Subcutaneous abdominal adipose tissue (tissue), 5 donors: ENCODE measurements around the gene RGS13.

ENCODE experiments used
- H3K27ac ChIP-seq: one replicate; pipeline ENCODE4 v1.7.0; 2013; ENCODE audit warnings: low read depth, mild to moderate bottlenecking, inconsistent platforms, low read length, moderate library complexity
- H3K27me3 ChIP-seq, 5 donors: one replicate each; pipeline ENCODE4 v1.7.0; 2013; ENCODE audit warnings: low read length in 5 of 5, inconsistent platforms in 1 of 5; ENCODE audit not compliant: control insufficient read depth in 5 of 5, insufficient read depth in 4 of 5
- H3K36me3 ChIP-seq, 5 donors: one replicate each; pipeline ENCODE4 v1.7.0; 2013; ENCODE audit warnings: low read length in 5 of 5; ENCODE audit not compliant: control insufficient read depth in 5 of 5, insufficient read depth in 5 of 5
- H3K4me1 ChIP-seq, 5 donors: one replicate each; pipeline ENCODE4 v1.7.0; 2013; ENCODE audit warnings: low read length in 5 of 5, mild to moderate bottlenecking in 3 of 5, moderate library complexity in 1 of 5; ENCODE audit not compliant: control insufficient read depth in 5 of 5, insufficient read depth in 5 of 5
- H3K4me3 ChIP-seq, 5 donors: one replicate each; pipeline ENCODE4 v1.7.0; 2013; ENCODE audit warnings: low read length in 5 of 5, low read depth in 1 of 5
- H3K9ac ChIP-seq, 5 donors: one replicate each; pipeline ENCODE4 v1.7.0; 2013; ENCODE audit warnings: low read length in 5 of 5, mild to moderate bottlenecking in 4 of 5, moderate library complexity in 3 of 5
- H3K9me3 ChIP-seq, 5 donors: one replicate each; pipeline ENCODE4 v1.7.0; 2013; ENCODE audit warnings: low read length in 5 of 5; ENCODE audit not compliant: control insufficient read depth in 5 of 5
- donor health status: healthy.
- donor health status: healthy.
- donor health status: healthy.
- donor health status: healthy.
- donor health status: healthy.

Gene RGS13, protein sequence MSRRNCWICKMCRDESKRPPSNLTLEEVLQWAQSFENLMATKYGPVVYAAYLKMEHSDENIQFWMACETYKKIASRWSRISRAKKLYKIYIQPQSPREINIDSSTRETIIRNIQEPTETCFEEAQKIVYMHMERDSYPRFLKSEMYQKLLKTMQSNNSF

GRCh38 chr1:192635939-192636338 lies at the start of gene RGS13:
RGS13 (plus strand) TSS chr1:192636147; CDS start chr1:192644335, 8,188 bp downstream.
- H3K4me3 ChIP-seq, result no peak within 1 kb of the TSS
- no peaks in the 10 kb centered on the region for H3K4me1 ChIP-seq
- no peak within 1 kb of the TSS for H3K9ac ChIP-seq
- no peaks in the 10 kb centered on the region for H3K27me3 ChIP-seq
- H3K36me3 ChIP-seq, result no peaks in the 10 kb centered on the region
- H3K27ac ChIP-seq, result no peak within 1 kb of the TSS
- H3K9me3 ChIP-seq, result no peaks in the 10 kb centered on the region

GRCh38 chr1:192587386-192588266 lies 48.3 kb upstream of the RGS13 start:
- Histone ChIP-seq H3K36me3 (no peaks in the 10 kb centered on the region), H3K9me3 (no peaks in the 10 kb centered on the region), H3K9ac (no peak overlapping the region), H3K4me1 (no peaks in the 10 kb centered on the region), H3K27me3 (no peaks in the 10 kb centered on the region), H3K27ac (no peak overlapping the region), H3K4me3 (no peak overlapping the region)

GRCh38 chr1:192588546-192588945 lies 47.4 kb upstream of the RGS13 start:
- H3K27me3 ChIP-seq, result no peaks in the 10 kb centered on the region
- no peaks in the 10 kb centered on the region for H3K36me3 ChIP-seq
- H3K27ac ChIP-seq, result no peak overlapping the region
- H3K4me3 ChIP-seq, result no peak overlapping the region
- no peaks in the 10 kb centered on the region for H3K4me1 ChIP-seq
- no peak overlapping the region for H3K9ac ChIP-seq
- no peaks in the 10 kb centered on the region for H3K9me3 ChIP-seq

GRCh38 chr1:192589813-192590212 lies 46.1 kb upstream of the RGS13 start:
- H3K27me3 ChIP-seq, result no peaks in the 10 kb centered on the region
- H3K36me3 ChIP-seq, result no peaks in the 10 kb centered on the region
- H3K9me3 ChIP-seq, result no peaks in the 10 kb centered on the region
- H3K4me3 ChIP-seq, result no peak overlapping the region
- no peak overlapping the region for H3K27ac ChIP-seq
- no peaks in the 10 kb centered on the region for H3K4me1 ChIP-seq
- H3K9ac ChIP-seq, result no peak overlapping the region

- Histone ChIP-seq H3K4me3 (no peak overlapping the region), H3K36me3 (no peaks in the 10 kb centered on the region), H3K9me3 (no peaks in the 10 kb centered on the region), H3K27me3 (no peaks in the 10 kb centered on the region), H3K27ac (no peak overlapping the region), H3K4me1 (no peaks in the 10 kb centered on the region), H3K9ac (no peak overlapping the region)
Measured at GRCh38 chr1:192592517-192592916, 43.4 kb upstream of the RGS13 start.

GRCh38 chr1:192592981-192593708 lies 42.8 kb upstream of the RGS13 start:
- no peaks in the 10 kb centered on the region for H3K36me3 ChIP-seq
- no peak overlapping the region for H3K27ac ChIP-seq

GRCh38 chr1:192595299-192595698 lies 40.6 kb upstream of the RGS13 start:
- Histone ChIP-seq H3K27me3 (no peaks in the 10 kb centered on the region), H3K36me3 (no peaks in the 10 kb centered on the region), H3K4me3 (no peak overlapping the region), H3K9me3 (no peaks in the 10 kb centered on the region), H3K4me1 (no peaks in the 10 kb centered on the region), H3K9ac (no peak overlapping the region), H3K27ac (no peak overlapping the region)

More at GRCh38 chr1:192592981-192593708, 42.8 kb upstream of the RGS13 start:
- Histone ChIP-seq H3K9me3 (no peaks in the 10 kb centered on the region), H3K27me3 (no peaks in the 10 kb centered on the region), H3K4me1 (no peaks in the 10 kb centered on the region), H3K4me3 (no peak overlapping the region), H3K9ac (no peak overlapping the region)

DNA sequence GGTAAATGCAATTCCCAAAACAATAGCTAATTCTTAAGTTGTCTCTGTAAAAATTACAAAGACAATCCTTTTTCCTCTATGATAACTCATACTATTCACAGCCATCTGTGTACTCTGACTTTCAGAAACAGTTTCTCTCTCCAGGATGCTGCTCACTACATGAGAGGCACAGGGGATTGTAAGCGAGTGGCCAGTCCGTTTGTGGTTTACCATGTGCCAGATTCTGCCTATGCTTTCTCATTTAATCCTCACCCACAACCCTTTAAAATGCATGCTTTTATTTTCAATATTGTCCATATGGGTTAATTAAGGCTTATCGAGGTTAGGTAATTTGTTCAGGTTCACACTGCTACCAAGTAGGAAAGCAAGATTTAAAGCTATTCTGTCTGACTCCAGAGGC lies 37.4 kb upstream of the RGS13 start:
- Histone ChIP-seq H3K9ac (no peak overlapping the region), H3K9me3 (no peaks in the 10 kb centered on the region)

GRCh38 chr1:192600275-192600674 lies 35.7 kb upstream of the RGS13 start:
- H3K4me1 ChIP-seq, result no peaks in the 10 kb centered on the region

More for the DNA sequence above, 37.4 kb upstream of the RGS13 start:
- Histone ChIP-seq H3K27ac (no peak overlapping the region), H3K36me3 (no peaks in the 10 kb centered on the region), H3K27me3 (no peaks in the 10 kb centered on the region), H3K4me1 (no peaks in the 10 kb centered on the region), H3K4me3 (no peak overlapping the region)

DNA sequence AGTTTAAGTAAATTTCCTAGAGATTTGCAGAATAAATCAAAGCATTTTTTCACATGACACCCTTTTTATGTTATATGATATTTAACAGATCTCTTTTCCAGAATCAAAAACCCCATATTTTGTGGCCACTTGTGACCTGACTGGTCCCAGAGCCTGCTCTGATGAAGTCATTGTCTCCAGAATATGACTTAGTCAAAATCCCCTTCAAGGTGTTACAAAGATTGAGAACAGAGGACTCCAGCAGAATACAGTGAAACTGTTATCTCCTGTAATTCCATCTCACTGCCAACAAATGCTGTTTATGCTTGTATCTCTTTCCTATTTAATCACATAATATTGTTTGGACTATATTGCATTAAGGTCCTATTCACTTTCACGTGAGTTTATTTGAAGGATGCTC lies 34.8 kb upstream of the RGS13 start:
- Histone ChIP-seq H3K4me1 (no peaks in the 10 kb centered on the region), H3K27me3 (no peaks in the 10 kb centered on the region), H3K9ac (no peak overlapping the region), H3K4me3 (no peak overlapping the region), H3K36me3 (no peaks in the 10 kb centered on the region), H3K9me3 (no peaks in the 10 kb centered on the region), H3K27ac (no peak overlapping the region)

More at GRCh38 chr1:192600275-192600674, 35.7 kb upstream of the RGS13 start:
- no peaks in the 10 kb centered on the region for H3K36me3 ChIP-seq
- no peaks in the 10 kb centered on the region for H3K27me3 ChIP-seq
- no peaks in the 10 kb centered on the region for H3K9me3 ChIP-seq
- H3K27ac ChIP-seq, result no peak overlapping the region
- no peak overlapping the region for H3K9ac ChIP-seq
- no peak overlapping the region for H3K4me3 ChIP-seq
